Osteoblast (primary cell): ENCODE data around the gene NUDT19. TPM values are rescaled to one million over a fixed set of nuclear protein-coding genes. Genes with fewer than 3 reads are reported as not detected.

Source experiments
- DNase-seq: peaks from one replicate; pipeline ENCODE4 v3.0.0; 2011; ENCODE audit warnings: low spot score, mixed read lengths; ENCODE audit not compliant: insufficient read length; ENCODE audit errors: missing footprints
- H2AFZ ChIP-seq: 2 replicates; pipeline ENCODE4 v1.6.0; 2011; ENCODE audit warnings: mild to moderate bottlenecking, low read length
- H3K27ac ChIP-seq: 2 replicates; pipeline ENCODE4 v1.5.1; 2011; ENCODE audit warnings: mild to moderate bottlenecking, low read depth, low read length, moderate library complexity
- H3K27me3 ChIP-seq: 2 replicates; pipeline ENCODE4 v1.6.0; 2012; ENCODE audit warnings: mild to moderate bottlenecking, control low read depth, inconsistent platforms, low read length, moderate library complexity; ENCODE audit not compliant: insufficient read depth
- H3K36me3 ChIP-seq: 2 replicates; pipeline ENCODE4 v1.5.1; 2011; ENCODE audit warnings: mild to moderate bottlenecking, low read length, control low read depth, moderate library complexity; ENCODE audit not compliant: insufficient read depth
- H3K4me1 ChIP-seq: 2 replicates; pipeline ENCODE4 v1.5.1; 2011; ENCODE audit warnings: mild to moderate bottlenecking, low read length, control low read depth, moderate library complexity; ENCODE audit not compliant: insufficient read depth
- H3K4me2 ChIP-seq: 2 replicates; pipeline ENCODE4 v1.6.0; 2011; ENCODE audit warnings: mild to moderate bottlenecking, low read length; ENCODE audit not compliant: insufficient read depth
- H3K4me3 ChIP-seq: fragments of 200-600 bp; sonication (generic); 3 replicates; pipeline ENCODE4 v1.5.1; 2012; ENCODE audit warnings: mild to moderate bottlenecking, low read length, inconsistent platforms; ENCODE audit not compliant: insufficient read depth
- H3K79me2 ChIP-seq: 2 replicates; pipeline ENCODE4 v1.6.0; 2012; ENCODE audit warnings: mild to moderate bottlenecking, low read length, control low read depth, inconsistent platforms; ENCODE audit not compliant: insufficient read depth
- H3K9me3 ChIP-seq: 2 replicates; pipeline ENCODE4 v1.5.1; 2011; ENCODE audit warnings: low read depth, low read length, control low read depth
- H4K20me1 ChIP-seq: 2 replicates; pipeline ENCODE4 v1.6.0; 2012; ENCODE audit warnings: mild to moderate bottlenecking, low read length, control low read depth; ENCODE audit not compliant: insufficient read depth
- total RNA-seq: library from RNA; depleted of rRNA; stranded (reverse); fragments of >200 nt; gene quantifications from 2 replicates; pipeline ENCODE4 v1.2.3, GENCODE V29; 2012
- TF ChIP-seq, protein P1 (sequence below): IDR thresholded peaks from 2 replicates; pipeline ENCODE4 v1.5.1; 2011; ENCODE audit warnings: mild to moderate bottlenecking, low read depth, low read length, moderate library complexity; ENCODE audit errors: extremely low read depth

The NUDT19 gene
- 8.3 and 12.4 TPM in 2 replicates for total RNA-seq

DNA sequence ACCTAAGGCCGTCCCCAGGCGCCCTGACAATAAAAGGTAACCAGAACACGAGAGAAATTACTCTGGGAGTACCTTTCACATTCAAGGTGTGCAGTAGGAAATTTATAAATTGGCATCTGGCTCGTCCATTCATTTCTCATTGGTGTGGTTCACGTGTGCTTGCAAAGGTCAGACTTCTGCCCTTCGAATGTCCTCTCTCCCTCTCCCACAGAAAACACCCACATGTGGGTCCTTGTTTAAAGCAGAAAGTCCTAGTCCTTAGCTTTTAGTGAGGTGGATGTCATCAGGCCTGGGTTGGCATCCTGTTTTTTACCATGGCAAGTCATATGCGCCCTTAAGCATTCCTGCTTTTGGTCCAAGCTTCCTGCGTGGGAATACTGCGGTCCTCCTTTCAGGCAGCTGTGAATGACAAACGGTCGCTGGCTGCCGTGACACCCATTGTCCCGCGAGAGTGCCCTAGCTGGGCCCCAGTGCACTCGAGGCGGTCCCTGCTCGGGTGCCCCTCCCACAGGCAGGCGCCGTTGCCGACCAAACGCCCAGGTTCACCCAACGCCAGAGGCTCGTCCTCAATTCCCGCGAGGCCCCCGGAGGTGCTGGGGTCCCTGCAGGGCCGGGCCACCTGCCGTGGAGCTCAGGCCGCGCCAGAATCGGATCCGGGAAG, at the start of gene NUDT19:
TSS of gene NUDT19 (plus strand) at position 531 of the 661 bp plus-strand sequence. CDS start 140 bp downstream, outside the sequence.
- DNase-seq = peak; percentile 95
- Histone ChIP-seq H3K9me3 (no peaks in the 10 kb centered on the region), H4K20me1 (peaks cover 17% of the 10 kb centered on the region), H3K27me3 (no peaks in the 10 kb centered on the region), H3K4me1 (peaks cover 22% of the 10 kb centered on the region), H3K27ac (peak within 1 kb of the TSS; percentile 84), H3K4me3 (peak within 1 kb of the TSS; percentile 80), H2AFZ (peak within 1 kb of the TSS; percentile 96), H3K79me2 (peaks cover 49% of the 10 kb centered on the region), H3K4me2 (peak within 1 kb of the TSS; percentile 76), H3K36me3 (no peaks in the 10 kb centered on the region)
- TF ChIP-seq, protein P1, sequence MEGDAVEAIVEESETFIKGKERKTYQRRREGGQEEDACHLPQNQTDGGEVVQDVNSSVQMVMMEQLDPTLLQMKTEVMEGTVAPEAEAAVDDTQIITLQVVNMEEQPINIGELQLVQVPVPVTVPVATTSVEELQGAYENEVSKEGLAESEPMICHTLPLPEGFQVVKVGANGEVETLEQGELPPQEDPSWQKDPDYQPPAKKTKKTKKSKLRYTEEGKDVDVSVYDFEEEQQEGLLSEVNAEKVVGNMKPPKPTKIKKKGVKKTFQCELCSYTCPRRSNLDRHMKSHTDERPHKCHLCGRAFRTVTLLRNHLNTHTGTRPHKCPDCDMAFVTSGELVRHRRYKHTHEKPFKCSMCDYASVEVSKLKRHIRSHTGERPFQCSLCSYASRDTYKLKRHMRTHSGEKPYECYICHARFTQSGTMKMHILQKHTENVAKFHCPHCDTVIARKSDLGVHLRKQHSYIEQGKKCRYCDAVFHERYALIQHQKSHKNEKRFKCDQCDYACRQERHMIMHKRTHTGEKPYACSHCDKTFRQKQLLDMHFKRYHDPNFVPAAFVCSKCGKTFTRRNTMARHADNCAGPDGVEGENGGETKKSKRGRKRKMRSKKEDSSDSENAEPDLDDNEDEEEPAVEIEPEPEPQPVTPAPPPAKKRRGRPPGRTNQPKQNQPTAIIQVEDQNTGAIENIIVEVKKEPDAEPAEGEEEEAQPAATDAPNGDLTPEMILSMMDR = no peak

DNA sequence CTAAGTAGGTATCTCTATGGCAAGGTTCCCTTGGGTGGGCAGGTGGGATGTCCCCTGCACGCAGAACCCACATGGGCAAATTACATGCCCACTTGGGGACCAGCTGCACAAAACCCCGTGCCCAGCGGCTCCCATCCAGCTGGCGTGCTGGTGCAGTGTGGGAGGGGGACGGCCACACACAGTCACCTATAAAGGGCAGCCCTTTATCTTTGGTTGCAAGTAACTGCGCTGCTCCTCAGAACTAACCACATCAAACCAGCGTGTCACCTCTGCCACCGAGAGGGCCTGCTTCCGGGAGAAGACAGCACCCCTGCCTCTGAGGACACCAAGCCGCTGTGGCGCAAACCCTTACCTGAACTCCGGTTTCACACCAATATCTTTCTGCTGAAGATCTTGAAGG, 48.9 kb upstream of the NUDT19 start:
- TF ChIP-seq, protein P1 = no peak
- no peak overlapping the region for H3K27ac ChIP-seq

DNA sequence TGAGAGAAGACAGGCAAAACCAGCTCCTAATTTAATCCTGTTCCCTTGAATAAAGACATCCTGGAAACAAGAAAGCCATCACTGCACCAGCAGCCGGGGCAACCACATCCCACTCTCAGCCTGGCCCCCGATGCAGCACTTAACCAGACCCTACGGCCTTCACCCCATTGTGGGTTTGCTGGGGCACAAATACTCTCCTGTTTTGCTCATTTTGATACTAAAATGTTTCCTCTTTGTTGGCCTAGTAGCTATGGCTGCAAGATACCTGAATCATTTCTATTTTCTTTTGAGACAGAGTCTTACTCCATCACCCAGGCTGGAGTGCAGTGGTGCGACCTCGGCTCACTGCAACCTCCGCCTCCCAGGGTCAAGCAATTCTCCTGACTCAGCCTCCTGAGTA, 45.1 kb upstream of the NUDT19 start:
- Histone ChIP-seq H3K4me2 (no peak overlapping the region), H2AFZ (no peak overlapping the region), H3K9me3 (no peaks in the 10 kb centered on the region), H3K4me1 (no peaks in the 10 kb centered on the region), H3K36me3 (peaks cover 35% of the 10 kb centered on the region), H4K20me1 (no peaks in the 10 kb centered on the region), H3K79me2 (peaks cover 2% of the 10 kb centered on the region), H3K4me3 (no peak overlapping the region), H3K27ac (no peak overlapping the region), H3K27me3 (no peaks in the 10 kb centered on the region)
- TF ChIP-seq, protein P1 = no peak
- no peak for DNase-seq

More for the DNA sequence above, 48.9 kb upstream of the NUDT19 start:
- no peaks in the 10 kb centered on the region for H3K27me3 ChIP-seq
- no peak overlapping the region for H3K4me3 ChIP-seq
- H3K36me3 ChIP-seq = peaks cover 45% of the 10 kb centered on the region
- H3K79me2 ChIP-seq = no peaks in the 10 kb centered on the region
- no peak overlapping the region for H3K4me2 ChIP-seq
- DNase-seq = no peak
- no peaks in the 10 kb centered on the region for H3K4me1 ChIP-seq
- no peaks in the 10 kb centered on the region for H4K20me1 ChIP-seq
- no peak overlapping the region for H2AFZ ChIP-seq
- H3K9me3 ChIP-seq = no peaks in the 10 kb centered on the region

DNA sequence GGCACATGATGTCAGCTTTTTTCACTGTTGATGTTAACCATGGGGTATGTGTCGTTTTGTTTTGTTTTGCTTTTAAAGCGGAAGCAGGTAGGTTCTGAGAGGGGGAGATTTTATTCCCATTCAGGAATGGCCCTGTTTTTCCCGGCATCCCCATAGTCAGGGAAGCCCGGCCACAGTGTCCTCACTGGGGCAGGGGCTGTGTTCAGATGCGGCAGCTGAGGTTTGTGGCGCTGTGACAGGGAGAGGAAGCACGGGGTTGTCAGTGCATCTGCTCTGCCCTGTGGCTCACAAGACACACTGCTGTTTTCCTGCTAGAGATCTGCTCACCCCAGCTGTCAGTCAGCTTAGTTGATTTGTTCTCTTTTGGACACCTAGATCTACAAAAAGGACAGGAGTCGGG, 44.3 kb upstream of the NUDT19 start:
- Histone ChIP-seq H3K9me3 (no peaks in the 10 kb centered on the region), H3K79me2 (peaks cover 4% of the 10 kb centered on the region), H3K4me1 (no peaks in the 10 kb centered on the region), H3K36me3 (peaks cover 27% of the 10 kb centered on the region), H3K4me2 (no peak overlapping the region), H2AFZ (no peak overlapping the region), H3K27me3 (no peaks in the 10 kb centered on the region), H4K20me1 (no peaks in the 10 kb centered on the region), H3K27ac (no peak overlapping the region), H3K4me3 (no peak overlapping the region)
- DNase-seq = peak; percentile 51
- TF ChIP-seq, protein P1 = no peak
